ENCODE measurements around the gene FYCO1. TPM values are rescaled to one million over a fixed set of nuclear protein-coding genes. Genes with fewer than 3 reads are reported as not detected.
A peak's percentile ranks its signal among the peaks of the same experiment; 100 is the strongest.

The FYCO1 gene
- total RNA-seq, 1 donor from 2014 or later, result 16.5 TPM

- Mint-ChIP-seq H3K9me3 (peaks cover 5% of the 10 kb centered on the region), H3K4me1 (peaks cover 88% of the 10 kb centered on the region), H3K27ac (peak overlapping the region; percentile 41), H3K36me3 (ENCODE audit: low read depth) (peaks cover 81% of the 10 kb centered on the region), H3K27me3 (no peaks in the 10 kb centered on the region), H3K4me3 (peak overlapping the region; percentile 43)
- no peak for DNase-seq
- intact Hi-C loops (cut with micrococcal nuclease), result no loop called here
Observed at GRCh38 chr3:45946875-45947274, 48.7 kb downstream of the FYCO1 start.

GRCh38 chr3:45946307-45946706 is 49.3 kb downstream of the FYCO1 start:
- Mint-ChIP-seq H3K27me3 (no peaks in the 10 kb centered on the region), H3K4me3 (peak overlapping the region; percentile 43), H3K9me3 (peaks cover 5% of the 10 kb centered on the region), H3K27ac (peak overlapping the region; percentile 41), H3K4me1 (peaks cover 87% of the 10 kb centered on the region), H3K36me3 (ENCODE audit: low read depth) (peaks cover 80% of the 10 kb centered on the region)
- intact Hi-C loops (cut with micrococcal nuclease), result no loop called here
- DNase-seq, result peak; percentile 66

DNA sequence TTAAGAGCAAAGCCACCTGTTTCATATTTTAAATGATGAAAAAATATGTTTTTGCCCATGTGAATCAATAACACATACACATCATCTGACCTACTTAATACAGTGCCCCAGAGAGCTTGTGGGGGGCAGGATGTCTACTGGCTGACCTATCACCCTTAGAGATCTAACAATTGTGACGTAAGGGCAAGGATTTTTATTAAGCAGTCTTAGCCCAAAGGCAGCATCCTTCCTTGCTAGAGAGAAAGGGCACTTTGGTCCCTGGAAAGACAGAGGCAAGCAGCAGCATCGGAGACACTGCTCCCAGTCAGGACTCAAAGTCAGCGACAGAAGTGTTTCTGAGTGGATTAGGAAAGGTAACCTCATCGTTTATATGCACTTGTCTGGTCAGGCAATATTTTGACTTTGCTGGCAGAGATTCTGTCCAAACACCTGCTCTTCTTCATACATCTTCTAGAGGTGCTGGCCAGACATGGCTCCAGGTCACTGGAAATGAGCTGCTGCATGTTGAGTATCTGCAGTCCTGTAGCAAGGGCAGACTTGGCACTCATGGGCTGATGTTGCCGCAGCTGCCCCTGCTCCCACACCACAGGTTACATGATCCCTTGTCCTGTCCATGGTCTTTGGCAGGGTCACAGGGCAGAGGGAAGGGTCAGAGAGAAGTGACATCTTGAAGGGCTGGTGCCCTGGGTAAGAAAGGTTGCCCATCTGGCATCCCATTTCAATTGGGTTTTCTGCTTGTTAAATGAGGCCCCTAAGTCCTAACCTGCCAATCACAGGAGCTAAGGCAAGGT is 50.6 kb downstream of the FYCO1 start:
- Mint-ChIP-seq H3K9me3 (peaks cover 10% of the 10 kb centered on the region), H3K27ac (peak overlapping the region; percentile 75), H3K27me3 (no peaks in the 10 kb centered on the region), H3K4me3 (peak overlapping the region; percentile 75), H3K4me1 (peaks cover 83% of the 10 kb centered on the region), H3K36me3 (ENCODE audit: low read depth) (peaks cover 86% of the 10 kb centered on the region)
- DNase-seq, result no peak
- intact Hi-C loops (cut with micrococcal nuclease), result loop anchor here (5.0 kb wide), 2 partner anchors 262 to 497 kb away; partner anchors contain the start of gene CCR1

- intact Hi-C loops (cut with micrococcal nuclease), result loop anchor here (1.0 to 5.0 kb wide), 8 partner anchors 19 to 499 kb away; partner anchors contain the start of genes CCR1 and FYCO1
- peak within 1 kb of the TSS; percentile 82 for H3K27ac Mint-ChIP-seq
- H3K9me3 Mint-ChIP-seq, result peaks cover 10% of the 10 kb centered on the region
- no peaks in the 10 kb centered on the region for H3K27me3 Mint-ChIP-seq
- H3K4me1 Mint-ChIP-seq, result peaks cover 82% of the 10 kb centered on the region
- H3K36me3 Mint-ChIP-seq (ENCODE audit: low read depth), result peaks cover 80% of the 10 kb centered on the region
- peak within 1 kb of the TSS; percentile 76 for H3K4me3 Mint-ChIP-seq
- peak; percentile 87 for DNase-seq
Observed at GRCh38 chr3:45943207-45943846, 52.3 kb downstream of the FYCO1 start, which contains the start of gene CXCR6. TSS of gene CXCR6 (plus strand) at chr3:45943464. CDS start at chr3:45946482, 3,018 bp downstream.

DNA sequence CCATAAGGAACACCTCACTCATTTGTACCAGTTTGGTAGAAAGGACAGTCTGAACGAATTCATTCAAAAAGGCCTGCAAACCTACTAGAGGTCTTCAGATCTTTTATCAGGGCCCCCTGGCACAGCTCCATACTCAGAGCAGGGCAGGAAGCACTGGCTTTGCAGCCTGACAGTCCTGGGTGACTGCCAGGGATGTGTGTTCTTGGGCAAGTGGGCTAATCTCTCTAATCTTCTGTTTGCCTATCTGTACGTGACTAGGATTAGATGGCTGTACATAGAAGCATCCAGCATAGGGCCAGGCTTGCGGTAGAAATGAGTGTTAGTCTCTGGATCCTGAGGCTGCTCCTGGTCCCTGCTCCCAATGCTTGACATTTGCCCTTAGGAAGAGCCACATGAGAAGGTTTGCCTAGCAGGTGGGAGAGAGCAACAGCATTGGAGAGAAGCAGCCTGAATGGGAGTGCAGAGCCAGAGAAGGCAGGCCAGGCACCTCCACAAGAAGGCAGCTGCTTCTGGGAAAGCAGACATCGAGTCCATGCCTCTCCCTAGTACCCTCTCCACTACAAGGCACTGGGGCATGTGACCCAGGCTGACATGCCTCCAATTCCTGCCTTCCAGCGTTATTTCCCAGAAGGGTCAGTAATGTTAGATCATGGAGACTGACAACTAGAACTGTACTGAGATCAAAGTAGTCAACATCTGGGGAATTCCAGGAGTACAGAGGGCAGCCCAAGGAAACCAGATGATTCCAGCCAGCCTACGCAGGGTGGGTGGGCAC is 53.4 kb downstream of the FYCO1 start:
- intact Hi-C loops (cut with micrococcal nuclease), result loop anchor here (2.0 to 5.0 kb wide), 3 partner anchors 77 to 500 kb away; partner anchors contain the start of gene CCR1
- peaks cover 77% of the 10 kb centered on the region for H3K4me1 Mint-ChIP-seq
- H3K9me3 Mint-ChIP-seq, result peaks cover 10% of the 10 kb centered on the region
- no peak for DNase-seq
- peak overlapping the region; percentile 82 for H3K27ac Mint-ChIP-seq
- peak overlapping the region; percentile 76 for H3K4me3 Mint-ChIP-seq
- no peaks in the 10 kb centered on the region for H3K27me3 Mint-ChIP-seq
- H3K36me3 Mint-ChIP-seq (ENCODE audit: low read depth), result peaks cover 79% of the 10 kb centered on the region

GRCh38 chr3:45940781-45941365 is 54.8 kb downstream of the FYCO1 start:
- Mint-ChIP-seq H3K27me3 (no peaks in the 10 kb centered on the region), H3K4me3 (no peak overlapping the region), H3K4me1 (peaks cover 65% of the 10 kb centered on the region), H3K9me3 (peaks cover 5% of the 10 kb centered on the region), H3K36me3 (ENCODE audit: low read depth) (peaks cover 73% of the 10 kb centered on the region), H3K27ac (peak overlapping the region; percentile 48)
- no peak for DNase-seq
- intact Hi-C loops (cut with micrococcal nuclease), result loop anchor here (5.0 kb wide), 2 partner anchors 266 to 501 kb away; partner anchors contain the start of gene CCR1

GRCh38 chr3:45940004-45940780 is 55.4 kb downstream of the FYCO1 start:
- peaks cover 5% of the 10 kb centered on the region for H3K9me3 Mint-ChIP-seq
- H3K4me1 Mint-ChIP-seq, result peaks cover 59% of the 10 kb centered on the region
- H3K36me3 Mint-ChIP-seq (ENCODE audit: low read depth), result peaks cover 72% of the 10 kb centered on the region
- no peak for DNase-seq
- peak overlapping the region; percentile 57 for H3K27ac Mint-ChIP-seq
- intact Hi-C loops (cut with micrococcal nuclease), result loop anchor here (5.0 kb wide), 2 partner anchors 267 to 502 kb away; partner anchors contain the start of gene CCR1
- H3K4me3 Mint-ChIP-seq, result no peak overlapping the region
- no peaks in the 10 kb centered on the region for H3K27me3 Mint-ChIP-seq

- peaks cover 71% of the 10 kb centered on the region for H3K36me3 Mint-ChIP-seq (ENCODE audit: low read depth)
- peak overlapping the region; percentile 23 for H3K27ac Mint-ChIP-seq
- peaks cover 52% of the 10 kb centered on the region for H3K4me1 Mint-ChIP-seq
- H3K4me3 Mint-ChIP-seq, result no peak overlapping the region
- H3K9me3 Mint-ChIP-seq, result peaks cover 5% of the 10 kb centered on the region
- no peak for DNase-seq
- intact Hi-C loops (cut with micrococcal nuclease), result loop anchor here (2.0 to 5.0 kb wide), 3 partner anchors 23 to 433 kb away; no protein-coding TSS in a partner anchor
- no peaks in the 10 kb centered on the region for H3K27me3 Mint-ChIP-seq
Observed at GRCh38 chr3:45939341-45939771, 56.3 kb downstream of the FYCO1 start.

GRCh38 chr3:45938864-45939263 is 56.8 kb downstream of the FYCO1 start:
- Mint-ChIP-seq H3K36me3 (ENCODE audit: low read depth) (peaks cover 74% of the 10 kb centered on the region), H3K4me3 (no peak overlapping the region), H3K27me3 (no peaks in the 10 kb centered on the region), H3K4me1 (peaks cover 50% of the 10 kb centered on the region), H3K27ac (peak overlapping the region; percentile 23), H3K9me3 (peaks cover 5% of the 10 kb centered on the region)
- DNase-seq, result peak; percentile 94
- intact Hi-C loops (cut with micrococcal nuclease), result loop anchor here (1.0 to 5.0 kb wide), 5 partner anchors 22 to 439 kb away; no protein-coding TSS in a partner anchor

DNA sequence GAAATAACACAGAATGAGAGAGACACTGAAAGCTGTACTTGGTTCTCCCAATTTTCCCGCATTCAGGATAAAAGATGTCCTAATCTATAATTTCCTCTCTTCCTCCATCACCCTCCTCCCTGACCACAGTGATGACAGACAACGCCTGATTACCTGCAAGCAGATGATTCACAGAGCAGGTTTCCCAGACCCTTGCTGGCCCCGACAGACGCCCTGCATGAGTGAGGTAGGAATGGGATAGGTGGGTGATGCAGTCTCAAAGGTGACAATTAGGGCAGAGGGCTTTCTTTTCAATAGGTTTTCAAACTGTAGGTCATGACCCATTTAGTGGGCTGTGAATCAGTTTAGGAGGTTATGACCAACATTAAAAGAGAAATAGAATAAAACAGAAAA is 57.6 kb downstream of the FYCO1 start:
- no peak overlapping the region for H3K27ac Mint-ChIP-seq

GRCh38 chr3:45937206-45938042 is 58.2 kb downstream of the FYCO1 start:
- DNase-seq, result no peak
- Mint-ChIP-seq H3K27ac (no peak overlapping the region), H3K27me3 (no peaks in the 10 kb centered on the region), H3K4me3 (no peak overlapping the region), H3K4me1 (peaks cover 36% of the 10 kb centered on the region), H3K36me3 (ENCODE audit: low read depth) (peaks cover 80% of the 10 kb centered on the region), H3K9me3 (peaks cover 5% of the 10 kb centered on the region)
- intact Hi-C loops (cut with micrococcal nuclease), result loop anchor here (1.0 to 5.0 kb wide), 5 partner anchors 21 to 441 kb away; no protein-coding TSS in a partner anchor

More for the DNA sequence above, 57.6 kb downstream of the FYCO1 start:
- intact Hi-C loops (cut with micrococcal nuclease), result loop anchor here (1.0 to 5.0 kb wide), 5 partner anchors 21 to 440 kb away; no protein-coding TSS in a partner anchor
- peaks cover 42% of the 10 kb centered on the region for H3K4me1 Mint-ChIP-seq
- H3K4me3 Mint-ChIP-seq, result no peak overlapping the region
- H3K36me3 Mint-ChIP-seq (ENCODE audit: low read depth), result peaks cover 79% of the 10 kb centered on the region
- no peak for DNase-seq
- no peaks in the 10 kb centered on the region for H3K27me3 Mint-ChIP-seq
- H3K9me3 Mint-ChIP-seq, result peaks cover 5% of the 10 kb centered on the region

Data from activated CD4-positive, alpha-beta T cell treated with anti-CD3 and anti-CD28 coated beads, Interleukin-2, amount 10 ng/mL, durations not matched to agents 24 days and 14 days (primary cell).